ENCODE measurements around the gene MPDU1. TPM values are rescaled to one million over a fixed set of nuclear protein-coding genes. Genes with fewer than 3 reads are reported as not detected.

The MPDU1 gene
- total RNA-seq, 4 donors from 2014 or later: 30.4 to 97.7 (median 74.4) TPM

DNA sequence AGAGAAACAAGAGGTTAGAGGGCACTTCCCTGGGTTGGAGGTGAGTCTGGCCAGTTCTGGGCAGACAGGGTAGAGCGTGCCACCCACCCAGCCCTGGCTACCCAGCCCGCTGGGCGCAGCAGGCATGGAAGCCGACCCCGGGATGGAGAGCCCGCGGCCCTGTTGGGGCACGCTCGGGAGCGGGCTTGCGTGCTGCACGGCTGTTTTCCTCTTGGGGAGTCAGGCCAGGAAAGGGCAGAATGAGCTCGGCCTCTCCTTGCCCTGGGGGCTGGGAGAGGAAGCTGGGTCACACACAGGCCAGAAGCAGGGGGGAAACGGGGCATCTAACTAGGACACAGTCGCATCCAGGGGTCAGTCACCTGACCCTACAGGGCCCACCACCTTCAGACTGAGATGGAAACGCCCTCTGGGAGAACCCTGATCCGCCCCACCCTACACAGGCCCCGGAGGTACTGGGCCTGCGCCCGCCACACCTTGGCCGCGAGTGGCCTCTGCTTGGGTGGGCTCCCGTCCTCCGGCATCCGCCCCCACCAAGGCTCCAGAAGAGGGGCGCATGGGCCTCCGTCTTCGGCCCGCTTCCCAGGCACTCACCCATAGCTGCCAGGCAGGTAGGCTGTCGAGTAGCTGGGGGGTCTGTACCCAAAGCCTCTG is 5.0 kb downstream of the MPDU1 start:
- TF ChIP-seq, protein P1, sequence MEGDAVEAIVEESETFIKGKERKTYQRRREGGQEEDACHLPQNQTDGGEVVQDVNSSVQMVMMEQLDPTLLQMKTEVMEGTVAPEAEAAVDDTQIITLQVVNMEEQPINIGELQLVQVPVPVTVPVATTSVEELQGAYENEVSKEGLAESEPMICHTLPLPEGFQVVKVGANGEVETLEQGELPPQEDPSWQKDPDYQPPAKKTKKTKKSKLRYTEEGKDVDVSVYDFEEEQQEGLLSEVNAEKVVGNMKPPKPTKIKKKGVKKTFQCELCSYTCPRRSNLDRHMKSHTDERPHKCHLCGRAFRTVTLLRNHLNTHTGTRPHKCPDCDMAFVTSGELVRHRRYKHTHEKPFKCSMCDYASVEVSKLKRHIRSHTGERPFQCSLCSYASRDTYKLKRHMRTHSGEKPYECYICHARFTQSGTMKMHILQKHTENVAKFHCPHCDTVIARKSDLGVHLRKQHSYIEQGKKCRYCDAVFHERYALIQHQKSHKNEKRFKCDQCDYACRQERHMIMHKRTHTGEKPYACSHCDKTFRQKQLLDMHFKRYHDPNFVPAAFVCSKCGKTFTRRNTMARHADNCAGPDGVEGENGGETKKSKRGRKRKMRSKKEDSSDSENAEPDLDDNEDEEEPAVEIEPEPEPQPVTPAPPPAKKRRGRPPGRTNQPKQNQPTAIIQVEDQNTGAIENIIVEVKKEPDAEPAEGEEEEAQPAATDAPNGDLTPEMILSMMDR (IDR thresholded peaks at IDR 0.05): no peak
- TF ChIP-seq POLR2A (IDR thresholded peaks at IDR 0.05): no peak
- H3K4me3 ChIP-seq (ENCODE audit: low read depth, poor library complexity, severe bottlenecking): peak overlapping the region; percentile 18
- 49 to 54% methylated on average over 14 to 23 of the region's 30 CpGs for WGBS, 2 donors
- intact Hi-C loops (cut with DNase I; ENCODE audit: low total_unique reads): no loop called here
- DNase-seq (ENCODE audit: low spot score in 2 of 2): no peak

GRCh38 chr17:7589204-7589868 is 5.7 kb downstream of the MPDU1 start:
- intact Hi-C loops (cut with DNase I; ENCODE audit: low total_unique reads): no loop called here
- H3K4me3 ChIP-seq (ENCODE audit: low read depth, poor library complexity, severe bottlenecking): peak overlapping the region; percentile 18
- peak; percentile 80 to 97 for DNase-seq (ENCODE audit: low spot score in 2 of 2)
- 7 to 34% methylated on average over 9 to 37 of the region's 56 CpGs for WGBS, 2 donors
- TF ChIP-seq, protein P1 (IDR thresholded peaks at IDR 0.05): peak in 1 of 3 donors; percentile 72
- TF ChIP-seq POLR2A (IDR thresholded peaks at IDR 0.05): no peak

GRCh38 chr17:7589891-7590691 is 6.4 kb downstream of the MPDU1 start, which contains the start of gene SOX15:
TSS of gene SOX15 (minus strand) at chr17:7590094. CDS start at chr17:7589676, 418 bp downstream.
- 32 to 33% methylated on average over 22 to 24 of the region's 24 CpGs for WGBS, 2 donors
- H3K4me3 ChIP-seq (ENCODE audit: low read depth, poor library complexity, severe bottlenecking): peak within 1 kb of the TSS; percentile 18
- intact Hi-C loops (cut with DNase I; ENCODE audit: low total_unique reads): no loop called here
- TF ChIP-seq, protein P1 (IDR thresholded peaks at IDR 0.05): no peak
- no peak for TF ChIP-seq POLR2A (IDR thresholded peaks at IDR 0.05)
- DNase-seq (ENCODE audit: low spot score in 2 of 2): peak in 1 of 2 donors; percentile 91

GRCh38 chr17:7590743-7591142 is 7.1 kb downstream of the MPDU1 start:
- peak in 1 of 2 donors; percentile 62 for DNase-seq (ENCODE audit: low spot score in 2 of 2)
- H3K4me3 ChIP-seq (ENCODE audit: low read depth, poor library complexity, severe bottlenecking): no peak overlapping the region
- TF ChIP-seq POLR2A (IDR thresholded peaks at IDR 0.05): no peak
- TF ChIP-seq, protein P1 (IDR thresholded peaks at IDR 0.05): no peak
- 45 to 54% methylated on average over 4 of the region's 4 CpGs for WGBS, 2 donors
- intact Hi-C loops (cut with DNase I; ENCODE audit: low total_unique reads): no loop called here

- WGBS, 2 donors: 85 to 91% methylated on average over 5 of the region's 5 CpGs
- TF ChIP-seq, protein P1 (IDR thresholded peaks at IDR 0.05): no peak
- no peak for TF ChIP-seq POLR2A (IDR thresholded peaks at IDR 0.05)
- peak in 1 of 2 donors; percentile 68 for DNase-seq (ENCODE audit: low spot score in 2 of 2)
- intact Hi-C loops (cut with DNase I; ENCODE audit: low total_unique reads): no loop called here
- H3K4me3 ChIP-seq (ENCODE audit: low read depth, poor library complexity, severe bottlenecking): no peak overlapping the region
Measured at GRCh38 chr17:7591596-7591995, 7.9 kb downstream of the MPDU1 start.

Measured in lower leg skin (tissue), 4 donors.